Karpas-422 (cell line): ENCODE measurements around the gene ABCC8. TPM values are rescaled to one million over a fixed set of nuclear protein-coding genes. Genes with fewer than 3 reads are reported as not detected.

Experiments
- DNase-seq: peaks from one replicate; pipeline ENCODE4 v3.0.0-alpha.2; 2015
- H2AFZ ChIP-seq: fragments of 200-600 bp; sonication (generic); 2 replicates; pipeline ENCODE4 v1.6.1; 2014; ENCODE audit warnings: antibody characterized with exemption, low read length, mixed read lengths
- H3K27ac ChIP-seq: fragments of 200-600 bp; sonication (generic); 2 replicates; pipeline ENCODE4 v1.5.1; 2014; ENCODE audit warnings: mild to moderate bottlenecking, low read length, moderate library complexity
- H3K27me3 ChIP-seq: fragments of 200-600 bp; sonication (generic); 2 replicates; pipeline ENCODE4 v1.6.1; 2014; ENCODE audit warnings: low read length, mixed read lengths
- H3K36me3 ChIP-seq: fragments of 200-600 bp; sonication (generic); 2 replicates; pipeline ENCODE4 v1.6.1; 2014; ENCODE audit warnings: low read length, mixed read lengths; ENCODE audit not compliant: insufficient read depth
- H3K4me1 ChIP-seq: fragments of 200-600 bp; sonication (generic); 2 replicates; pipeline ENCODE4 v1.6.1; 2014; ENCODE audit warnings: mild to moderate bottlenecking, low read length, mixed read lengths
- H3K4me2 ChIP-seq: fragments of 200-600 bp; sonication (generic); 2 replicates; pipeline ENCODE4 v1.6.1; 2014; ENCODE audit warnings: low read length, low read depth, mild to moderate bottlenecking; ENCODE audit not compliant: poor library complexity, severe bottlenecking
- H3K4me3 ChIP-seq: fragments of 200-600 bp; sonication (generic); 2 replicates; pipeline ENCODE4 v1.5.1; 2014; ENCODE audit warnings: mild to moderate bottlenecking, antibody characterized with exemption, low read length, mixed read lengths
- H3K79me2 ChIP-seq: fragments of 200-600 bp; sonication (generic); 2 replicates; pipeline ENCODE4 v1.6.1; 2014; ENCODE audit warnings: mild to moderate bottlenecking, low read length, mixed read lengths
- H3K9ac ChIP-seq: fragments of 200-600 bp; sonication (generic); 2 replicates; pipeline ENCODE4 v1.6.0; 2014; ENCODE audit warnings: low read length
- H3K9me2 ChIP-seq: fragments of 200-600 bp; sonication (generic), shearing (Covaris generic); replicated peaks from 2 replicates; pipeline ENCODE4 v1.6.0; 2014; ENCODE audit warnings: mild to moderate bottlenecking, low read length, moderate library complexity; ENCODE audit not compliant: insufficient read depth
- H3K9me3 ChIP-seq: fragments of 300-700, 200-600 bp; sonication (generic); 2 replicates; pipeline ENCODE4 v1.6.1; 2014; ENCODE audit warnings: low read length, mixed read lengths
- H4K20me1 ChIP-seq: fragments of 200-600 bp; sonication (generic); 2 replicates; pipeline ENCODE4 v1.6.1; 2014; ENCODE audit warnings: mild to moderate bottlenecking, antibody characterized with exemption, low read length, low read depth; ENCODE audit not compliant: insufficient read depth
- total RNA-seq: library from RNA; depleted of rRNA; stranded (reverse); fragments of >200 nt; shearing (Covaris generic); gene quantifications from 2 replicates; pipeline ENCODE4 v1.2.3, GENCODE V29; 2014; ENCODE audit warnings: low replicate concordance

The ABCC8 gene
- total RNA-seq, 1 experiment from 2014 or later, result not detected

DNA sequence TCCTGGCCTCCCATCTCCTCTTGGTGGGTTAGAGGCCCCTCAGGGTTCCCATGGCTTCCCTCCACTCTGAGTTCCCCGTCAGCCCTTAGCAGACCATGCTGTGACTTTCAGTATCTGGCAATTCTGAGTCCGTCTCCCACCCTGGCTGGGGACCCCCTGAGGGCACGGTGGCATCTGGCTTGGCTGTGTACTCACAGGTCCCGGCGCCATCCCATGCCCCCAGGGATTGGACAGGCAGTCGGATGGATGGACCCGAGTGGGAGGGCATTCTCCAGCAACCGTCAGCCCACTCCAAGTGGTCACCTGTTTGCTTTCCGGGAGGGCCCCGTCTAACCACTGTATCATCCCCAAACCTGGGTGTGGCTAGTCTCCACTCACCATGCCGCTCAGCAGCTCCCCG, 24.0 kb upstream of the ABCC8 start:
- H3K9ac ChIP-seq, result no peak overlapping the region
- DNase-seq, result no peak
- no peak overlapping the region for H3K4me3 ChIP-seq
- H3K27me3 ChIP-seq, result no peaks in the 10 kb centered on the region
- H3K27ac ChIP-seq, result no peak overlapping the region
- H3K36me3 ChIP-seq, result no peaks in the 10 kb centered on the region
- H3K9me3 ChIP-seq, result no peaks in the 10 kb centered on the region
- H2AFZ ChIP-seq, result no peak overlapping the region
- H3K4me2 ChIP-seq, result no peak overlapping the region
- H3K9me2 ChIP-seq, result no peaks in the 10 kb centered on the region
- no peaks in the 10 kb centered on the region for H4K20me1 ChIP-seq
- no peaks in the 10 kb centered on the region for H3K79me2 ChIP-seq
- no peaks in the 10 kb centered on the region for H3K4me1 ChIP-seq

DNA sequence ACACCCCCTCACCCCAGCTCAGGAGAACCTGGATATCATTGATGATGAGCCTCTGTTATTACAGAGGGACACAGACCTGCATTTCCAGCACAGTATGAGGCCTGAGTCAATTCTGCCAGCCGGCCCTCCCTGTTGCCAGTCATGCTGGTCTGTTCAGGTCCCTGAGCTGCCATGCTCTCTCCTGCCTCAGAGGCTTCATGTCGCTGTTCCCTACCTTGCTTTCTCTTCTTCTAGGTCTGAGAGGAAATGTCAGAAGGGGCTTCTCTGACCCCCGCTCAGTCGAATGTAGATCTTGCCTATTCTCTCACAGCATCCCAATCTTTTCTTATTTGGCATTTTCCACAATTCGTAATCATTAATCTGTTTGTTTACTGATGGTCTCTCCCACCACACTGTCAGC, 21.8 kb upstream of the ABCC8 start:
- no peaks in the 10 kb centered on the region for H3K27me3 ChIP-seq
- peak; percentile 67 for DNase-seq
- H3K9me3 ChIP-seq, result no peaks in the 10 kb centered on the region
- no peak overlapping the region for H2AFZ ChIP-seq
- no peaks in the 10 kb centered on the region for H3K9me2 ChIP-seq
- H4K20me1 ChIP-seq, result no peaks in the 10 kb centered on the region
- no peak overlapping the region for H3K4me3 ChIP-seq
- H3K4me2 ChIP-seq, result no peak overlapping the region
- no peak overlapping the region for H3K27ac ChIP-seq
- no peaks in the 10 kb centered on the region for H3K79me2 ChIP-seq
- H3K9ac ChIP-seq, result no peak overlapping the region
- no peaks in the 10 kb centered on the region for H3K36me3 ChIP-seq
- no peaks in the 10 kb centered on the region for H3K4me1 ChIP-seq

DNA sequence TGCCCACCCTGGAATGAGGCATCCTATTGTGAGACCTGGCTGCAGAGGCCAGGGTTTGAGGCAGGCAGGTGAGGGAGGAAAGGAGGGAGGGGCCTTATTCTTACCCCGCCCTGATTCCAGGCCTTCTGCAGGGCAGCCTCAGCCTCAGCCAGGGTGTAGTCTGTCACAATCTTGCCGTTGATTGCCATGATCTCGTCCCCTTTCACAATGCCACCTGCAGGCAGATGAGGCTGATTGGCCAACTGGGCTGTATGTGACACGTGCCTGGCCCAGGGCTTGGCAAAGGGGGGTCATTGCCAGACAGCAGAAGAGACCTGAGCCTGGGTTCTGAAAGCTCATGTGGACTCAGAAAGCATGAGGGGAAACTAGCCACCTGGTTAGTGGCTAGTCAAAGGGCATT, 21.4 kb upstream of the ABCC8 start:
- Histone ChIP-seq H2AFZ (no peak overlapping the region), H3K36me3 (no peaks in the 10 kb centered on the region), H3K4me3 (no peak overlapping the region), H3K9ac (no peak overlapping the region), H3K27me3 (no peaks in the 10 kb centered on the region), H3K4me1 (no peaks in the 10 kb centered on the region), H3K9me3 (no peaks in the 10 kb centered on the region), H3K27ac (no peak overlapping the region), H3K4me2 (no peak overlapping the region), H4K20me1 (no peaks in the 10 kb centered on the region), H3K9me2 (no peaks in the 10 kb centered on the region), H3K79me2 (no peaks in the 10 kb centered on the region)
- DNase-seq, result peak; percentile 47

DNA sequence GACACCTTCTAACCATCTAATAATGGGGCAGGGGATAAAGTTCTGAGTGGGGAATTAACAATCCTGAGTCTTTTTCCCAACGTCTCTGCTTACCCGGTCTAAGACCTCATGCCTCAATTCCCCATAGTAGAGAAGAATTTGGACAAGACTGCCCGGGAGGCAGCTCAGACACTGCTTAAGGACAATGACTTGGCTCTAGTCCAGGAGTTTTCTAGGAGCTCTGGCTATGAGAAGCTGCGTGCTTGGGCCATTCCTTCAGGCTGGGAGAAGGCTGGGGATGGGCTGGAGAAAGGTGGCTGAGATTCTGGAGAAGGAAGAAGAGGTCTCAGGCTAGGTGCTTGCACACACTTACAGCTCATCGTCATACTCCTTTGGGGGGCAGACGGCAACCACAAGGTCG, 19.8 kb upstream of the ABCC8 start:
- no peaks in the 10 kb centered on the region for H3K27me3 ChIP-seq
- H4K20me1 ChIP-seq, result no peaks in the 10 kb centered on the region
- no peaks in the 10 kb centered on the region for H3K4me1 ChIP-seq
- no peaks in the 10 kb centered on the region for H3K9me2 ChIP-seq
- H3K36me3 ChIP-seq, result no peaks in the 10 kb centered on the region
- H3K9me3 ChIP-seq, result no peaks in the 10 kb centered on the region
- H3K79me2 ChIP-seq, result no peaks in the 10 kb centered on the region
- DNase-seq, result no peak
- H3K9ac ChIP-seq, result no peak overlapping the region
- H3K4me3 ChIP-seq, result no peak overlapping the region
- no peak overlapping the region for H3K27ac ChIP-seq
- no peak overlapping the region for H2AFZ ChIP-seq
- no peak overlapping the region for H3K4me2 ChIP-seq

DNA sequence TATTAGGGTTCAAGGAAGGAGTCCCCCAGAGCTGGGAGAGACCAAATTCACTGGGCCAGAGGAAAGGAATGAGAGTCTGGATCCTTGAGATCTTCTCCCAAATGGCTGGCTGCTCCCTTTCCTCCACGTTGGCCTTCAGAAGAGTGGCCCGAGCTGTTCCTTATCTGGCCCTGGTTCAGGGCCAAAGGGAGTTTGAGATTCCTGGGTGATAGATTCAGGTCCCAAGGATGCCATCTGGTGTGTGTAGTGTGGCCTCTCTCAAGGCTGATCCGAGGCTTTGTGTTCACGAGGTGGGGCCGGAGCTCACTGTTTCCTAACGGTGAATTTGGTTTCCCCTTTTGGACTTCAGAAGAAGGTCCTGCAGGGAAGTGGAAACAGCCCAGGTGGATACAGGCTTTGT, 17.4 kb upstream of the ABCC8 start:
- H3K4me3 ChIP-seq, result no peak overlapping the region
- no peaks in the 10 kb centered on the region for H3K4me1 ChIP-seq
- H3K4me2 ChIP-seq, result no peak overlapping the region
- no peaks in the 10 kb centered on the region for H3K79me2 ChIP-seq
- H3K27ac ChIP-seq, result no peak overlapping the region
- no peak for DNase-seq
- no peaks in the 10 kb centered on the region for H3K9me3 ChIP-seq
- H4K20me1 ChIP-seq, result no peaks in the 10 kb centered on the region
- no peak overlapping the region for H2AFZ ChIP-seq
- no peaks in the 10 kb centered on the region for H3K27me3 ChIP-seq
- no peaks in the 10 kb centered on the region for H3K36me3 ChIP-seq
- no peaks in the 10 kb centered on the region for H3K9me2 ChIP-seq
- H3K9ac ChIP-seq, result no peak overlapping the region

DNA sequence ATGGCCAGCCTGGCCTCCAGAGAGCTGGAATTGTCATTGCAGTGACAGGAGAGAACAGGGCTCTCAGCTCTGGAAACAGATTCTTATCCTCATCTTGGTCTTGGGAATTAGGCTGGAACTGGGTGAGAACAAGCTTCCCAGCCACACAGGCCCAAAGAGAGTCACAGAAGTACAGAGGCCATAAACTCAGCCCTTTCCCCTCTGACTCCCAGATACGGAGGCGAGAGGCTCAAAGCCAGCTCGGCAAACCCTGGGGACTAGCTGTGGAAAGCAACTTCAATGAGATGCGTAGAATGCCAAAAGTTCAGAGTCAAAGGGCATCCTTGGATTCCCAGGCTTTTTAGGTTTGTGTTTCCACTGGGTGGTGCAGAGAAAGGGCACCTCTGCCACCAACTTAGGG, 14.3 kb upstream of the ABCC8 start:
- H3K27ac ChIP-seq, result no peak overlapping the region
- no peaks in the 10 kb centered on the region for H3K36me3 ChIP-seq
- no peaks in the 10 kb centered on the region for H3K9me3 ChIP-seq
- no peak overlapping the region for H3K9ac ChIP-seq
- DNase-seq, result no peak
- H3K4me3 ChIP-seq, result no peak overlapping the region
- H3K4me2 ChIP-seq, result no peak overlapping the region
- H4K20me1 ChIP-seq, result no peaks in the 10 kb centered on the region
- H3K79me2 ChIP-seq, result no peaks in the 10 kb centered on the region
- no peaks in the 10 kb centered on the region for H3K27me3 ChIP-seq
- H3K9me2 ChIP-seq, result no peaks in the 10 kb centered on the region
- H3K4me1 ChIP-seq, result no peaks in the 10 kb centered on the region
- no peak overlapping the region for H2AFZ ChIP-seq

DNA sequence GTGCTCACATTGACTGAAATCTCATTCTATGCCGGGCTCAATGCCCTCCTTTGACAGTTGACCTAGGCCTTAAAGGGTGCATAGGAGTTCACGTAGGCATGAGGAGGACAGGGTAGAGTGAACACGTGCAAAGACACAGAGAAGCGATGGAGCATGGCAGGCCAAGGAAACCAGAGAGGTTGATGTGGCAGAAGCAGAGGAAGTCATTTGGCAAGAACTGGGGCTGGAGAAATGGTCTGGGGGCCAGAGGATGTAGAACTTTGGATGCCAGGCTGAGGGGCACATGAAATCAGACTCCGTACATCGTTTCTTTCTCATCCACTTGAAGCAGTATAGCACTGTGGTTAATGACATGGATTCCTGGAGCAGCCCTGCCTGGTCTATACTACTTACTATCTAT, 13.6 kb upstream of the ABCC8 start:
- H3K27ac ChIP-seq, result no peak overlapping the region
- H3K9ac ChIP-seq, result no peak overlapping the region
- H3K4me3 ChIP-seq, result no peak overlapping the region
- DNase-seq, result no peak
- H3K27me3 ChIP-seq, result no peaks in the 10 kb centered on the region
- no peaks in the 10 kb centered on the region for H3K9me3 ChIP-seq
- no peak overlapping the region for H3K4me2 ChIP-seq
- no peaks in the 10 kb centered on the region for H4K20me1 ChIP-seq
- H3K9me2 ChIP-seq, result no peaks in the 10 kb centered on the region
- no peak overlapping the region for H2AFZ ChIP-seq
- no peaks in the 10 kb centered on the region for H3K4me1 ChIP-seq
- H3K79me2 ChIP-seq, result no peaks in the 10 kb centered on the region
- H3K36me3 ChIP-seq, result no peaks in the 10 kb centered on the region

DNA sequence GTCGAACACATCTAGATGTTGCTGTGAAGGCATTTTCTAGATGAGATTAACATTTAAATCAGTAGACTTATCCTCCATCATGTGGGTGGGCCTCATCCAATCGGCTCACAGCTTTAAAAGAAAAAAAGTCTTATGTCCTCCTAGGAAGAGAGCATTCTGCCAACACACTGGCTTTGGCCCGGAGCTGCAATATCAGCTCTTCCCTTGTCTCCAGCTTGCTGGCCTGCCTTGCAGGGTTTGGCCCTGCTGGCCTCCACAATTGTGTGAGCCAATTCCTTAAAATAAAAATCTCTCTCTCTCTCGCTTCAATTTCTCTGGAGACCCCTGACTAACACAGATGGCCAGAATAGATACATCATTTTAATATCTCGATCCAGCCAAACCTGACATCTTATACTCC, 13.1 kb upstream of the ABCC8 start:
- H3K27ac ChIP-seq, result no peak overlapping the region

DNA sequence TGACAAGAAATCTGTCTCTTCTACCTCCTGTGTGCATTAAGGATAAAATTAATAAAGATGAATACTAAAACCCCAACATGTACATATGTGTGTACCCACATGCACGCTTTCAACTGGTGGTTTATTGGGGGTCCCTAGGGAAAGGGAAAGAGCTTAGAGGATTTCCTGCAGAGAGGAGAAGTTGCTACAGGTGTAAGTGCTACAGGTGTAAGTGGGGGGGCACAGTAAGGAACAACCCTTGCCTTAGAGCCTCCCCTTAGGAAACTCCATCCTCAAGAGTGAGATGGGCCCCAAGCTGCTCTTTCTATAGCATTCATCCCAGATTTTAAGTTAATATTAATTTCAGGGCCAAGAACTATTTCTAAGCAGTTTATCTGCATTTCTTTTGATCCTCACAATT, 11.9 kb upstream of the ABCC8 start:
- no peak for DNase-seq
- Histone ChIP-seq H2AFZ (no peak overlapping the region), H3K36me3 (no peaks in the 10 kb centered on the region), H3K4me1 (no peaks in the 10 kb centered on the region), H3K27ac (no peak overlapping the region), H3K4me2 (no peak overlapping the region), H3K27me3 (no peaks in the 10 kb centered on the region), H3K9me2 (no peaks in the 10 kb centered on the region), H4K20me1 (no peaks in the 10 kb centered on the region), H3K9me3 (no peaks in the 10 kb centered on the region), H3K9ac (no peak overlapping the region), H3K4me3 (no peak overlapping the region), H3K79me2 (no peaks in the 10 kb centered on the region)

More for the DNA sequence above, 13.1 kb upstream of the ABCC8 start:
- Histone ChIP-seq H3K9me3 (no peaks in the 10 kb centered on the region), H3K9me2 (no peaks in the 10 kb centered on the region), H4K20me1 (no peaks in the 10 kb centered on the region), H3K4me2 (no peak overlapping the region), H3K27me3 (no peaks in the 10 kb centered on the region), H3K4me3 (no peak overlapping the region), H3K79me2 (no peaks in the 10 kb centered on the region), H3K9ac (no peak overlapping the region), H3K36me3 (no peaks in the 10 kb centered on the region), H3K4me1 (no peaks in the 10 kb centered on the region), H2AFZ (no peak overlapping the region)
- DNase-seq, result no peak
